ENCODE results near the gene ZNF423.

The ZNF423 gene

GRCh38 chr16:49439676-49440075 is 416.2 kb downstream of the ZNF423 start:
- no peak for DNase-seq

GRCh38 chr16:49439050-49439449 is 416.9 kb downstream of the ZNF423 start:
- DNase-seq: no peak

All from T1000 (cell line).